GM18517 (cell line): ENCODE results near the gene GPR84.

Experiments
- ATAC-seq: cut with Tn5 transposase; IDR thresholded peaks from one replicate; pipeline ENCODE4 v1.9.1; 2021; ENCODE audit warnings: mild to moderate bottlenecking, moderate library complexity; ENCODE audit not compliant: unreplicated experiment

The GPR84 gene

GRCh38 chr12:54364413-54364812, at the start of gene GPR84:
Gene GPR84, minus strand, starts transcription at chr12:54364486. Its CDS starts 635 bp downstream, at chr12:54363851.
- no peak for ATAC-seq

DNA sequence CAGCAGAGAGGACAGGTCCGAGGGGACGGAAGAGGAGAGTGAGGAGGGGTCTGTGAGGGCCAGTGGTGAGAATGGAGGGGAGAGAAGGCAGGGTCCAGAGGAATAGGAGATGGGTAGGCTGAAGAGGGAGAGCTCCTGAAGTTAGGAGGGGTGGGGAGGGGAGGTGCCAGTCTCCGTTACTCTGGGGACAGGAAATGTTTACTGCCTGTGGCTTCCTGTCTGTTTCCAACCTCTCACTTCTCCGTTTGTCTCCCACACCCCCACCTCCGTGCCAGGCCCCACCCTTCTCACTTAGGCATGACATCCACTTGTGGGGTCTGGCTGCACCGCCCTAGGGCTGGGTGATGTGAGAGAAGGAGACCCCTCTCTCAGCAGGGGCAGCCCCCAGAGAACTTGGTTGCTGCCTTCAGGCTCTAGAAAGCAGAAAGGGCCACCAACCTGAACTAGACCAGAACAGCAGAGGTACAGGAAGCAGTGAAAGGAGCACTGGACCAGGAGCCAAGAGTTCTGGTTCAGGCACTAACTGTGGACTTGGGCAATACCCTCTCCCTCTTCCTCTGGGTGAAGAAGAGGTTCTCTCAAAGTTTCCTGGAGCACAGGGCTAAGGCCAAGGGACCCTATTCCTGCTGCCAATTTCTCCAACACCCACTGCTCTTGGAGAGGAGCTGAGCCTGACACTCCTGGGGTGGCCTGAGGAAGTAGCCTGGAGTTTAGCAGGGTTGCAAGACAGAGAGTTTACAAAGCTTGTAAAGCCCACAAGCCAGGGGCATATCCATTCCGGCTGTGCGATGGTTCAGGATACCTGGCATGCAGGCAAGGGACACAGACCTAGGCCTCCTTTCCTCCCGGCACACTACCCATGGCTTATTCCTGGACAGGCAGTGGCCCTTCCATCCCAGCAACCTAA, 49.3 kb upstream of the GPR84 start:
- ATAC-seq, result no peak

GRCh38 chr12:54412786-54413185, 48.5 kb upstream of the GPR84 start:
- ATAC-seq, result no peak

- no peak for ATAC-seq
These were observed 48.1 kb upstream of the GPR84 start for GRCh38 chr12:54412348-54412747.

DNA sequence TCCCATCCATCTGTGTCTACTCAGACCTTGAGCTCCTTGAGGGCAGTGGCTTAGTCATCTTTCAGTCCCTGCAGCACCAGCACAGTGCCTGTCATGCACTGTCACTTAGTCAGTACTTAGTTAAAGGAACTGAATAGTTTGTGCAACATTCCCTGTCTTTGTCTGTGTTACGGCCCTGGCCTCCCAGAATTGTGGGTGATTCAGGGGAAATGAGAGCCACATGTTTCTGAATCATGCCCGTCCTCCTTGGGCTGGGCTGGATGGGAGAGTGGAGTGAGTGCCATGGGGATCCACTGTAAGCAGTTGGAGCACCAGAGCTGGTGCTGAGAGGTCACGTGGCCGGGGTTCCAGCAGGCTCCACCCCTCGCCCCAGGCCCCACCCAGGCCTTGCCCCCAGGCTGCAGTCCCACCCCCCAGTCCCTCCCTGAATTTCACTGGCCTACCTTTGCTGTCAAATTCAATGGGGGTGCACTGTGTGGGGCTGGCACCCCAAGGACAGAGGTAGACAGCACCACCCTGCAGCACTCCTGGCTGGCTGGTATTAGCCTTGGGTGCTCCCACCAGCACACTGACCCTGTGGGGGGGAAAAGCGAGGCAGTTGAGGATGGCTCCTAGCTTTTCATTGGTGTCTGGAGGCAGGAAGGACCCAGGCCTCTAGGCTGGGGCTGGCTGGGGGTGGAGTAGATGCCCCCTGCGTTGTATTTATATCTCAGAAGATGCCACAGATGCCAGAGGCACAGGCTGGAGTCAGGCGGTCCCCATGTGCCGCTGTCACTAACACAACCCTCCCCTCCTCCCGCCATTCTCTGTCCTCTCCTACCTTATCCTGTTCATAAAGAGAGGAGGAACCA, 47.3 kb upstream of the GPR84 start:
- ATAC-seq, result no peak

DNA sequence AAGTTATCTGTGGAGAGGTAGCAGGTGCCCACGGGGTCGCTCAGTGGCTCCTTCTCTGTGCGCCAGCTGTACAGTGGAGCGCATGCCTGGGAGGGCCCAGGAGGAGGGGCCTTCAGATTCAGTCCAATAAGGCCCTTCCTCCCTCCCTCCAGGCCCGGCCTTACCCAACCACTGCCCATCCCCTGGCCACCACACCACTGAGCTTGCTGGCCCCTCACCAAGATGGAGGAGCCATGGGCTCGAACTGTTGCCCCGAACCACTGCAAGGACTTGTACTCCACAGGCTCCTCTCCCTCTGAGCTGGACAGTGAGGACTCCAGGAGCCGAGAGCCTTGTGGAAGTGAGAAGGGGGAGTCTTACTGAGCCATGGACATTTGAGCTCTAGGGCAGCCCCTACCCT, 45.0 kb upstream of the GPR84 start:
- ATAC-seq, result no peak

DNA sequence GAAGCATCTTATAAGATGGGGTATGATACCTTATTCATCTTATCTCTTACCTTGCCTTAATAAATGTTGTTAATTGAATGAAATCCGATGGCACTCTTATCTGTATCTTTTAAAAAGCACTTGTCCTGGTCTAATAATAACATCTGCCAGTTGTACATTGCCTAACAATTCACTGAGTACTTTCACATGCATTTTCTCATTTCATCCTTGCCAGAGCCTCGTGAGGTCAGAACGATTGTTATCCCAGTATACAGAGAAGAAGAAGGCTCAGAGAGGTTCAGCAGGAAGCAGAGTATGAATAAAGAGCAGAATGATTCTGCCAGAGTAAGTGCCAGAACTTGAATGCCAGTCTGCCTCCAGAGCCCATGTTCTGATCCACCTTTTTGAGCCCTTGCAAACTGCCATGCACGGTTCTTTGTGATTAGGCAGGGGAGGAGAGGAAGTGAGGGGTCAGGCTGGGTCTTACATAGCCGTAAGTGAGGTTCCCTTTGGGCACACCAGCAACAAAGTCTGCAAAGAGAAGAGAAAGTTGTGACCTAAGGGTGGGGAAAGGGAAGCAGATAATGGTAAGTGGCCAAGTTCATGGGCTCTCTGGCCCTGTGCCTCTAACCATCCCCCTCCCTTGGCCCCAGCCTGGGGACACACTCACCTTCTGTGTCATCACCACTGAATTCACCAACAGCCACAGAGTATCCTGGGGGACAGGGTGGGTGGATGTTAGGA, 43.1 kb upstream of the GPR84 start:
- no peak for ATAC-seq

DNA sequence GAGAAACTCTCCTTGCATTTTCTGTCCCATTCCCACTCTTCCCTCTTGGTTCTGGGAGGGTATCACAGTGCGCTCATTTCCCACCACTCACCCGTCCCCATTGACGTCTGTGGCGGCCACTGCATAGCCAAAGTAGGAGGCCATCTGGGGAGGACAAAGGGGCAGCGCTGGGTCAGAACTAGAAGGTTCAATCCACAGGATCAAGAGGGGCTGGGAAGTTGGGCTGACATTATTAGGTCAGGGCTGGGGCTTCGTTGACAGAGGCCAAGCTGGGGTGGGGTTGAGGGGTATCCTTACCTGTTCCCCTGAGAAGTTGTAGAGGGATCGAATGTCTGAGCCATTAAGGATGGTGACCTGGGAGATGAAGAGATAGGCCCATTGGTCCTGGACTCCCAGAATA, 41.3 kb upstream of the GPR84 start:
- no peak for ATAC-seq

DNA sequence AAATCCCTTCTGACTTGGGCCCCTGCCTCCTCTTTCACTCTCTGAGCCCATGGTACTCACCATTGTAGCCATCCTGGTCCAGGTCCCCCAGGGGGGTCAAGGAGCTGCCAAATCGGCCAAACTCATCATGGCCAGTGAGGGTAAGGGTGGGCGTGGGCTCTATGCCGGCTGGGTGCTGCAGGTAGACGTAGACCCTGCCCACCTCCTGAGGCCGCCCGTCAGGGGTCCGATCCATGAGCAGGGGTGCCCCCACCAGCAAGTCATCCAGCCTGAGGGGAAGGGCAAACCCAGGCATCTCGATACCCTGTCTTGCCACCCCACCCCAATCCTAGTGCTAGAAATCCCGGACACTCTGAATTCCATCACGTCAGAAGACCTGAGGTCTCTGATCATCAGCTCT, 40.8 kb upstream of the GPR84 start:
- ATAC-seq, result no peak

DNA sequence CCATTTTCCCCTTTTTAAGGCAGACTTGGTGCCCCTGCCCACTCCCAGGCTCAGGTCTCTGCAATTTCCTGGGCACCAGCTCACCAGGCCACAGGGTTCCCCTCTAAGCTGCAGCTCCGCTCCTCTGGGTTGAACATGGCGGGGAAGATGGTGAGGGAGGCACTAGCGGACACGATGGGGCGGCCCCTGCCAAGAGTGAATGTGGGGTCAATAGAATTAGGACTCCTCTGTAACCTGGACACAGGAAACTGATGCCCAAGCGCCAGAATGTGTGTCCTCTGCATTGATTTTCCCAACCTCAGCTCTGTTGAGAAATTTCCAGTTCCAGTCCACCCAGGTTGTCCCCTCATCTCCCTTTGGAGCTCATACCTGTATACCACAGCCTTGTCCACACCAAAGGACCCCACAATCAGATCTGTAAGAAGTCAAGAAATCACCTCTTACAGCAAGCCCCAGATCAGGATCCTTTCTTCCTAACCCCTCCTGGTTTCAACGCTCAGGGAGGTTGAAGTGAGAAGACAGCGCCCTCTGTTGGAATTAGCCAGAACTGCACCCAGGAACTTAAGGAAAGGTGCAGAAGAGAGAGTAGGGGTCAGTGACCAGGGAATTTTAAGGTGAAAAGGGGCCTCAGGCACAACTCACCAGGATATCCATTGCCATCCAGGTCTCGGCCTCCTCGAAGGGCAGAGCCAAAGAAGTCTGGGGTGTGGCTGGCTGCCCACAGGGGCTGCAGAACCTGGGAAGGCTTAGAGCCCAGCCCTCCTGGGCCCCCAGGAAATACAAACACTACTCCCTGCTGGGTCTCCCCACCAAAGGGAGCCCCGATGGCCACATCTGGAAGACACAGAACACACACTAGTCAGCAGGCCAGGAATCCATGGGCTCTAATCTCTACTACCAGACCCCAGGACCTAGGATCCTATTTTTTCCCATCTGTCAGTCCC, 40.0 kb upstream of the GPR84 start:
- ATAC-seq, result no peak

DNA sequence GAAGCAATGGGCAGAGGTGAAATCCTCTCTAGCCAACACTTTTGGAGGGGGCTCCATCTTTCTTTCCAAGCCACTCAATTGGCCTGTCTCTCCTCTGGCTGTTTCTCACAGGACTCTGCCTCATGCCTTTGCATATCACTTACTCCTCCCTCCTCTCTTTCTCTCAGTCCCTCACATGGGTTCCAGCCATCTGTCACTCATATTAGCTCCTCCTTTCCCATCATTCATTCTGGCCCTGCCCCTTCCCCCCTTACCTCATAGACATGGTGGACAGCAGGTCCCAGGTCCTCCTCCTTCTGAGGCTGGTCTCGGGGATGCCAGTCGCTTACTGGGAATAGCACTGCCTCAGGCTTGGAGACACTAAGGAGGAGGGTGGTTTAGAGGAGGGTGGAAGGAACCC, 36.8 kb upstream of the GPR84 start:
- no peak for ATAC-seq

- no peak for ATAC-seq
These were observed 34.9 kb upstream of the GPR84 start for GRCh38 chr12:54398995-54399793.

GRCh38 chr12:54398218-54398617, 33.9 kb upstream of the GPR84 start:
- ATAC-seq, result no peak

DNA sequence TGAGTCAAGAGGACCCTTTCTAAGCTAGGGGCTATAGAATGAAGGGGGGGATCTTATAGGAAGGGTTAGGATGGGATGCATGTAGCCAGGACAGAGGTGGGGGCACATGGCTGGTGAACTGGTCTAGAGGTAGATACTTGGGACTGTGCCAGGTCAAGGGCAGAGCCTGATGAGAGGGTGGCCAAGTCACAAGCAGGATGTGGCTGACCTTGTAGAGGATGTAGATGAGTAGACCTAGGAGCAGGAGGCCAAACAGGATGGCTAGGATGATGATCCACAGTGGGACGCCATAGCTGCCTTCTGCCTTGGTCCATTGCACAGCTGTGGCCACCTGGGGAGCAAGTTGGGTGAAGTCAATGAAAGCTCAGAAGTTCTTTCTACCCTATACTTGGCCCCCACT, 32.9 kb upstream of the GPR84 start:
- no peak for ATAC-seq

DNA sequence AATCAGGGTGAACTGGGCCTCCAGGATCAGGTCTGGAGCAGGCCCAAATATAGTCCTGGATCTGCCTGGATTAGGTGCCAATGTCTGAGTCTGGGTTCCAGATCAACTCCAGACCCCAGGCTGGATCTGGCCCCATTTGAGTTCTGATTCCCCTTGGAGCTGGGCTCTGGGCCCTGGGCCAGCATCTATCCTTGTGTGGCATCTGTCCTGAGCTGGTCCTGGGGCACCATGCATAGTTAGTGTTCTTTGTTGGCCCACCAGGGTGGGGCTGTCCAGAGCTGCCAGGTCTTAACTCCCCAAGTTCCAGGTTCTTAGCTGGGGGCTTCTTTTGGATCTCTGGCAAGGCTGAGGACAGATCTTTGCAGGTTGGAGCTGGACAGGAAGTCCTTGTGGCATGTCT, 31.3 kb upstream of the GPR84 start:
- ATAC-seq, result no peak

- ATAC-seq, result no peak
These were observed 30.7 kb upstream of the GPR84 start for GRCh38 chr12:54394986-54395385.

DNA sequence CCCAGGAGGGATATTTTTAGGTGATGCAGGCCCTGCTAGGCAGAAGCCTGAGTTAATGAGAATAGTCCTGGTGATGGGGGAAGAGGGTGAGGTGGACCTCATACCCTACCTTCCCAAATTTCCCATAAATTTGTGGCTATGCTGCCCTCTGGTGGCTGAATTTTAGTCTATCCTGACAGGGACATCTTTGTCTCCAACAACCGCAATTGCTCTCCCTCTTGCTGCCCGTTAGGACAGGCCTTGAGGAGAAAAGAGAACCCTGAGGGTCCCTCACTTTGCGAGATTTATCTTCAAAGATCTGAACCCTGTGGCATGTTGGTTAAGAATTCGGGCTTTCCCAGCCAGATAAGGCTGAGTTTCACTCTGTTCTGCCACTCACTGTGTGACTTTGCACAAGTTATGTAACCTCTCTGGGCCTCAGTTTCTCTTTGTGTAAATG, 30.0 kb upstream of the GPR84 start:
- ATAC-seq, result no peak

DNA sequence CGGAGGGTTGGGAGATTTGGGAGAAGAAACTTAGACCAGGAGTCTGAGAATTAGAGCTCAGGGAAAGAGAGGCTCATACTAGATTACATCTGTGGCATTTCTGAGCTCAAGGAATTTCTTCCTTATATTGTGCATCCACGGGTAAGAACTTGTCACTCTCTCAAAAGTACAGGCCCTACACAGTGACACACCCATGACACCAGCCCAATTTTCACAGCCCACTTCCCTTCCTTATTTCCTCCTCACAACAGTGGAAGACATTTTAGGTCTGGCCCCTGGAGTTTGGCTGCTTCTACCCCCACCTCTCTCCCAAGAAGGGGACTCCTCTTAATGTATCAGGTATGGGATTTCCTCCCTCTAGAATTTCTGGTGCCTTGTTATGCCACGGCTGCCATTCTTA, 29.5 kb upstream of the GPR84 start:
- no peak for ATAC-seq

- ATAC-seq, result no peak
These were observed 28.9 kb upstream of the GPR84 start for GRCh38 chr12:54393207-54393609.
